NCI-H2171 treated with DMSO at 0.1 percent for 48 hours (cell line): ENCODE measurements around the gene CHEK2.
"Not testable (repeated sequence)": the region's sequence is repeated elsewhere in the genome, so short reads cannot be mapped to it uniquely, and the experiment has no call there.

Experiments used
- DNase-seq: peaks from one replicate; lab custom pipeline; 2025; lab: John Stamatoyannopoulos, UW

Gene CHEK2

GRCh38 chr22:28689796-28690195, 51.8 kb downstream of the CHEK2 start:
- DNase-seq = not testable (repeated sequence)

- not testable (repeated sequence) for DNase-seq
These were observed 58.7 kb downstream of the CHEK2 start for GRCh38 chr22:28682966-28683365.

- DNase-seq = not testable (repeated sequence)
These were observed 60.7 kb downstream of the CHEK2 start for GRCh38 chr22:28680813-28681490.

- DNase-seq = peak; percentile 76
These were observed 61.9 kb downstream of the CHEK2 start, which contains the start of gene TTC28 for GRCh38 chr22:28679611-28680287. TTC28 (minus strand) TSS chr22:28679840; CDS start chr22:28679723, 117 bp downstream.

- DNase-seq = peak; percentile 45
These were observed 62.6 kb downstream of the CHEK2 start for GRCh38 chr22:28678778-28679610.

GRCh38 chr22:28678170-28678569, 63.5 kb downstream of the CHEK2 start:
- not testable (repeated sequence) for DNase-seq

- DNase-seq = no peak
These were observed 67.5 kb downstream of the CHEK2 start for GRCh38 chr22:28674121-28674563.

GRCh38 chr22:28670756-28671155, 70.9 kb downstream of the CHEK2 start:
- DNase-seq = peak; percentile 8

- DNase-seq = no peak
These were observed 71.5 kb downstream of the CHEK2 start for GRCh38 chr22:28670161-28670560.

- no peak for DNase-seq
These were observed 72.2 kb downstream of the CHEK2 start for GRCh38 chr22:28669387-28669786.

- not testable (repeated sequence) for DNase-seq
These were observed 78.1 kb downstream of the CHEK2 start for GRCh38 chr22:28663569-28663942.

- no peak for DNase-seq
These were observed 83.2 kb downstream of the CHEK2 start for GRCh38 chr22:28658448-28658847.

GRCh38 chr22:28656181-28656580, 85.4 kb downstream of the CHEK2 start:
- DNase-seq = no peak

GRCh38 chr22:28650463-28650862, 91.2 kb downstream of the CHEK2 start:
- no peak for DNase-seq

GRCh38 chr22:28648792-28649191, 92.8 kb downstream of the CHEK2 start:
- DNase-seq = no peak

GRCh38 chr22:28647216-28647615, 94.4 kb downstream of the CHEK2 start:
- DNase-seq = no peak

GRCh38 chr22:28639321-28639720, 102.3 kb downstream of the CHEK2 start:
- peak; percentile 78 for DNase-seq
